ENCODE results near the gene MUC20. TPM values are rescaled to one million over a fixed set of nuclear protein-coding genes. Genes with fewer than 3 reads are reported as not detected.
"Not testable (repeated sequence)": the region's sequence is repeated elsewhere in the genome, so short reads cannot be mapped to it uniquely, and the experiment has no call there.

MUC20 gene
- total RNA-seq, 1 donor from 2014 or later, result 0.17 TPM

GRCh38 chr3:195711813-195712534, 8.8 kb upstream of the MUC20 start:
- Mint-ChIP-seq H3K27me3 (ENCODE audit: insufficient read depth, low read depth) (peaks cover 2% of the 10 kb centered on the region), H3K27ac (no peak overlapping the region), H3K9me3 (peaks cover 2% of the 10 kb centered on the region), H3K4me3 (no peak overlapping the region), H3K4me1 (peaks cover 3% of the 10 kb centered on the region), H3K36me3 (peaks cover 27% of the 10 kb centered on the region)
- Histone ChIP-seq H3K27me3 (no peaks in the 10 kb centered on the region), H2AFZ (replicated peaks) (no peak overlapping the region), H3K4me1 (no peaks in the 10 kb centered on the region), H3K27ac (no peak overlapping the region), H3K9me3 (ENCODE audit: low read depth) (no peaks in the 10 kb centered on the region), H3K4me2 (no peak overlapping the region), H3K9ac (no peak overlapping the region), H3K4me3 (no peak overlapping the region), H3K79me2 (ENCODE audit: low read depth) (no peaks in the 10 kb centered on the region), H3F3A (ENCODE audit: low read depth) (peaks cover 19% of the 10 kb centered on the region), H4K20me1 (ENCODE audit: low read depth) (no peaks in the 10 kb centered on the region), H3K36me3 (no peaks in the 10 kb centered on the region)
- TF ChIP-seq EZH2 (IDR thresholded peaks at IDR 0.05), result no peak
- DNase-seq (ENCODE audit: low spot score), result no peak

- not testable (repeated sequence) for H3K79me2 ChIP-seq (ENCODE audit: low read depth); H3K4me1 Mint-ChIP-seq; H3K4me2 ChIP-seq; H3K4me3 Mint-ChIP-seq; H2AFZ ChIP-seq (replicated peaks); H3K9ac ChIP-seq; H3K27ac Mint-ChIP-seq; H3K27ac ChIP-seq; H3K36me3 ChIP-seq; H3K4me3 ChIP-seq; H4K20me1 ChIP-seq (ENCODE audit: low read depth); H3K4me1 ChIP-seq; H3K27me3 ChIP-seq; H3K27me3 Mint-ChIP-seq (ENCODE audit: insufficient read depth, low read depth); DNase-seq (ENCODE audit: low spot score); H3K9me3 Mint-ChIP-seq; H3K9me3 ChIP-seq (ENCODE audit: low read depth)
- H3K36me3 Mint-ChIP-seq, result peaks cover 27% of the 10 kb centered on the region
- H3F3A ChIP-seq (ENCODE audit: low read depth), result peaks cover 19% of the 10 kb centered on the region
These were observed 8.3 kb upstream of the MUC20 start for GRCh38 chr3:195712535-195712910.

GRCh38 chr3:195713150-195713549, 7.6 kb upstream of the MUC20 start:
- not testable (repeated sequence) for H3K4me1 ChIP-seq; H3K27ac Mint-ChIP-seq; H4K20me1 ChIP-seq (ENCODE audit: low read depth); H3K9ac ChIP-seq; H3K4me2 ChIP-seq; H3K79me2 ChIP-seq (ENCODE audit: low read depth); H3K27ac ChIP-seq; H3K9me3 Mint-ChIP-seq; H3K4me3 Mint-ChIP-seq; H3K27me3 Mint-ChIP-seq (ENCODE audit: insufficient read depth, low read depth); H3K9me3 ChIP-seq (ENCODE audit: low read depth); H3K4me3 ChIP-seq; H3K36me3 ChIP-seq; H2AFZ ChIP-seq (replicated peaks); DNase-seq (ENCODE audit: low spot score); H3K27me3 ChIP-seq
- H3F3A ChIP-seq (ENCODE audit: low read depth), result peaks cover 22% of the 10 kb centered on the region
- Mint-ChIP-seq H3K36me3 (peaks cover 27% of the 10 kb centered on the region), H3K4me1 (peaks cover 15% of the 10 kb centered on the region)

GRCh38 chr3:195714380-195715011, 6.3 kb upstream of the MUC20 start:
- no peaks in the 10 kb centered on the region for H3K9me3 ChIP-seq (ENCODE audit: low read depth)
- no peak overlapping the region for H3K4me3 Mint-ChIP-seq
- H3K4me3 ChIP-seq, result no peak overlapping the region
- H3K36me3 ChIP-seq, result no peaks in the 10 kb centered on the region
- H2AFZ ChIP-seq (replicated peaks), result no peak overlapping the region
- H3K79me2 ChIP-seq (ENCODE audit: low read depth), result no peaks in the 10 kb centered on the region
- H3K27me3 Mint-ChIP-seq (ENCODE audit: insufficient read depth, low read depth), result peaks cover 4% of the 10 kb centered on the region
- peaks cover 2% of the 10 kb centered on the region for H3K9me3 Mint-ChIP-seq
- TF ChIP-seq EZH2phosphoT487 (IDR thresholded peaks at IDR 0.05) (no peak), CTCF (IDR thresholded peaks at IDR 0.05) (no peak), EZH2 (IDR thresholded peaks at IDR 0.05) (no peak)
- H3K27me3 ChIP-seq, result no peaks in the 10 kb centered on the region
- H3K4me1 Mint-ChIP-seq, result peaks cover 27% of the 10 kb centered on the region
- H3K27ac ChIP-seq, result no peak overlapping the region
- H3K9ac ChIP-seq, result no peak overlapping the region
- no peak for DNase-seq (ENCODE audit: low spot score)
- H3K36me3 Mint-ChIP-seq, result peaks cover 21% of the 10 kb centered on the region
- no peak overlapping the region for H3K4me2 ChIP-seq
- no peaks in the 10 kb centered on the region for H4K20me1 ChIP-seq (ENCODE audit: low read depth)
- H3F3A ChIP-seq (ENCODE audit: low read depth), result peaks cover 29% of the 10 kb centered on the region
- H3K27ac Mint-ChIP-seq, result no peak overlapping the region
- peaks cover 13% of the 10 kb centered on the region for H3K4me1 ChIP-seq
